Spleen (tissue), 7 donors: Measurements from ENCODE around the gene HAPLN1.

ENCODE experiments used
- POLR2A ChIP-seq, 3 donors: fragments of 450-650 bp; IDR thresholded peaks; one replicate each; pipeline ENCODE4 v1.5.1; 2017; ENCODE audit warnings: antibody characterized with exemption in 3 of 3, mild to moderate bottlenecking in 1 of 3
- POLR2AphosphoS5 ChIP-seq, 3 donors: sonication (generic); formaldehyde crosslinking; IDR thresholded peaks; one replicate each; pipeline ENCODE4 v1.5.1; 2017; ENCODE audit warnings: antibody characterized with exemption in 3 of 3
- TF ChIP-seq, protein P1 (sequence below), 11 experiments: fragments of 200-600 bp in 7 of 11; fragments of 450-650 bp in 4 of 11; sonication (generic) in 4 of 11; IDR thresholded peaks in 8 of 11; conservative IDR thresholded peaks in 3 of 11; 1 replicate in 7 of 11; 2 replicates in 4 of 11; pipeline versions ENCODE4 v1.4.0 to v1.8.0; 2016 to 2021; ENCODE audit warnings: antibody characterized with exemption in 11 of 11, inconsistent platforms in 4 of 11, mild to moderate bottlenecking in 1 of 11
- donor health status: DM: no; HTN: no; CAD: no; lungs with moderate emphysema.
- donor health status: DM: no; HTN: no; CAD: no.
- donor health status: DM: no; HTN: no; CAD: no.

DNA sequence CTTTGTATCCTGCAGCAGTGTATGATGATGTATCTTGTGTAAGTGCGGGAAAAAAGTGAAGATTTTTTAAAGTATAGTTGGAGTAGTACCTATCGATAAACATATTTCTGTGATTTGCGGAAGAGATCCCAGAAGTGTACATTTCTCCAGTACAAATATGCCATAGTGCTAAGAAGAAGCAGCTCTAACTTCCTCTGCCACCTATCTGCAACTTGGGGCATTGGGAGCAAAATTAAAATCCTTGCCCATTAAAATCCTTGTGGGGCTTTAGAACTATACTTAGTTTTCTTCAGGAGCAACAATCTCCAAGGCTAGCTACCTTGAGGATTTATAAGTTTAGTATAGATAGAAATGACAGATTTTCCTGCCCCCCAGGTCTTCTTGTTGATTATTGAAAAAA is 125.4 kb downstream of the HAPLN1 start:
- TF ChIP-seq, protein P1, sequence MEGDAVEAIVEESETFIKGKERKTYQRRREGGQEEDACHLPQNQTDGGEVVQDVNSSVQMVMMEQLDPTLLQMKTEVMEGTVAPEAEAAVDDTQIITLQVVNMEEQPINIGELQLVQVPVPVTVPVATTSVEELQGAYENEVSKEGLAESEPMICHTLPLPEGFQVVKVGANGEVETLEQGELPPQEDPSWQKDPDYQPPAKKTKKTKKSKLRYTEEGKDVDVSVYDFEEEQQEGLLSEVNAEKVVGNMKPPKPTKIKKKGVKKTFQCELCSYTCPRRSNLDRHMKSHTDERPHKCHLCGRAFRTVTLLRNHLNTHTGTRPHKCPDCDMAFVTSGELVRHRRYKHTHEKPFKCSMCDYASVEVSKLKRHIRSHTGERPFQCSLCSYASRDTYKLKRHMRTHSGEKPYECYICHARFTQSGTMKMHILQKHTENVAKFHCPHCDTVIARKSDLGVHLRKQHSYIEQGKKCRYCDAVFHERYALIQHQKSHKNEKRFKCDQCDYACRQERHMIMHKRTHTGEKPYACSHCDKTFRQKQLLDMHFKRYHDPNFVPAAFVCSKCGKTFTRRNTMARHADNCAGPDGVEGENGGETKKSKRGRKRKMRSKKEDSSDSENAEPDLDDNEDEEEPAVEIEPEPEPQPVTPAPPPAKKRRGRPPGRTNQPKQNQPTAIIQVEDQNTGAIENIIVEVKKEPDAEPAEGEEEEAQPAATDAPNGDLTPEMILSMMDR (IDR thresholded peaks at IDR 0.05 in 8 of 11, conservative IDR thresholded peaks at IDR 0.05 in 3 of 11) = no peak
- TF ChIP-seq POLR2AphosphoS5 (IDR thresholded peaks at IDR 0.05) = no peak
- no peak for TF ChIP-seq POLR2A (IDR thresholded peaks at IDR 0.05)
